ENCODE data around the gene PIGQ.
"Not testable (repeated sequence)": the region's sequence is repeated elsewhere in the genome, so short reads cannot be mapped to it uniquely, and the experiment has no call there.

The PIGQ gene

GRCh38 chr16:592518-593306 is 22.9 kb downstream of the PIGQ start:
- Histone ChIP-seq H3K4me1 (ENCODE audit: control insufficient read depth, insufficient read depth, low read length) (peaks cover 11% of the 10 kb centered on the region), H3K27ac (ENCODE audit: low read depth, low read length) (no peak overlapping the region), H3K27me3 (ENCODE audit: control insufficient read depth, insufficient read depth, low read length) (peaks cover 10% of the 10 kb centered on the region), H3K36me3 (ENCODE audit: control insufficient read depth, insufficient read depth, low read length) (peaks cover 2% of the 10 kb centered on the region; the same call in 1 of the 2 replicates), H3K9ac (ENCODE audit: low read length) (no peak overlapping the region), H3K4me3 (ENCODE audit: low read depth, low read length) (no peak overlapping the region), H3K9me3 (ENCODE audit: control insufficient read depth, insufficient read depth, low read depth, low read length) (no peaks in the 10 kb centered on the region)

- Histone ChIP-seq H3K27ac (ENCODE audit: low read depth, low read length) (no peak overlapping the region), H3K27me3 (ENCODE audit: control insufficient read depth, insufficient read depth, low read length) (peaks cover 10% of the 10 kb centered on the region), H3K9ac (ENCODE audit: low read length) (no peak overlapping the region), H3K9me3 (ENCODE audit: control insufficient read depth, insufficient read depth, low read depth, low read length) (no peaks in the 10 kb centered on the region), H3K4me1 (ENCODE audit: control insufficient read depth, insufficient read depth, low read length) (peaks cover 7% of the 10 kb centered on the region), H3K4me3 (ENCODE audit: low read depth, low read length) (no peak overlapping the region), H3K36me3 (ENCODE audit: control insufficient read depth, insufficient read depth, low read length) (peaks cover 2% of the 10 kb centered on the region; the same call in 1 of the 2 replicates)
Observed at GRCh38 chr16:593406-593805, 23.6 kb downstream of the PIGQ start.

GRCh38 chr16:593807-594206 is 24.0 kb downstream of the PIGQ start:
- Histone ChIP-seq H3K4me1 (ENCODE audit: control insufficient read depth, insufficient read depth, low read length) (peaks cover 7% of the 10 kb centered on the region), H3K4me3 (ENCODE audit: low read depth, low read length) (no peak overlapping the region), H3K9ac (ENCODE audit: low read length) (no peak overlapping the region), H3K27ac (ENCODE audit: low read depth, low read length) (no peak overlapping the region), H3K36me3 (ENCODE audit: control insufficient read depth, insufficient read depth, low read length) (peaks cover 2% of the 10 kb centered on the region; the same call in 1 of the 2 replicates), H3K27me3 (ENCODE audit: control insufficient read depth, insufficient read depth, low read length) (peaks cover 10% of the 10 kb centered on the region), H3K9me3 (ENCODE audit: control insufficient read depth, insufficient read depth, low read depth, low read length) (no peaks in the 10 kb centered on the region)

- Histone ChIP-seq H3K4me3 (ENCODE audit: low read depth, low read length) (no peak overlapping the region), H3K36me3 (ENCODE audit: control insufficient read depth, insufficient read depth, low read length) (peaks cover 5% of the 10 kb centered on the region; the same call in 1 of the 2 replicates), H3K27ac (ENCODE audit: low read depth, low read length) (no peak overlapping the region)
Observed at GRCh38 chr16:595094-595528, 25.3 kb downstream of the PIGQ start.

GRCh38 chr16:595942-596735 is 26.4 kb downstream of the PIGQ start:
- Histone ChIP-seq H3K27ac (ENCODE audit: low read depth, low read length) (no peak overlapping the region), H3K4me3 (ENCODE audit: low read depth, low read length) (no peak overlapping the region), H3K9ac (ENCODE audit: low read length) (no peak overlapping the region), H3K36me3 (ENCODE audit: control insufficient read depth, insufficient read depth, low read length) (peaks cover 5% of the 10 kb centered on the region; the same call in 1 of the 2 replicates), H3K9me3 (ENCODE audit: control insufficient read depth, insufficient read depth, low read depth, low read length) (peaks cover 5% of the 10 kb centered on the region), H3K4me1 (ENCODE audit: control insufficient read depth, insufficient read depth, low read length) (0 out of 2 replicates have a peak, but pooled peaks cover under 1% of the 10 kb centered on the region), H3K27me3 (ENCODE audit: control insufficient read depth, insufficient read depth, low read length) (peaks cover 1% of the 10 kb centered on the region; the same call in 1 of the 2 replicates)

More at GRCh38 chr16:595094-595528, 25.3 kb downstream of the PIGQ start:
- H3K27me3 ChIP-seq (ENCODE audit: control insufficient read depth, insufficient read depth, low read length): peaks cover 10% of the 10 kb centered on the region
- peaks cover 5% of the 10 kb centered on the region for H3K9me3 ChIP-seq (ENCODE audit: control insufficient read depth, insufficient read depth, low read depth, low read length)
- H3K9ac ChIP-seq (ENCODE audit: low read length): no peak overlapping the region
- peaks cover 7% of the 10 kb centered on the region for H3K4me1 ChIP-seq (ENCODE audit: control insufficient read depth, insufficient read depth, low read length)

- Histone ChIP-seq H3K9ac (ENCODE audit: low read length) (no peak overlapping the region), H3K36me3 (ENCODE audit: control insufficient read depth, insufficient read depth, low read length) (peaks cover 5% of the 10 kb centered on the region; the same call in 1 of the 2 replicates), H3K27me3 (ENCODE audit: control insufficient read depth, insufficient read depth, low read length) (no peaks in the 10 kb centered on the region), H3K9me3 (ENCODE audit: control insufficient read depth, insufficient read depth, low read depth, low read length) (peaks cover 5% of the 10 kb centered on the region), H3K4me1 (ENCODE audit: control insufficient read depth, insufficient read depth, low read length) (no peaks in the 10 kb centered on the region), H3K4me3 (ENCODE audit: low read depth, low read length) (no peak overlapping the region), H3K27ac (ENCODE audit: low read depth, low read length) (no peak overlapping the region)
Observed at GRCh38 chr16:596736-597060, 26.9 kb downstream of the PIGQ start.

- H3K4me1 ChIP-seq (ENCODE audit: control insufficient read depth, insufficient read depth, low read length); H3K9me3 ChIP-seq (ENCODE audit: control insufficient read depth, insufficient read depth, low read depth, low read length); H3K36me3 ChIP-seq (ENCODE audit: control insufficient read depth, insufficient read depth, low read length); H3K27ac ChIP-seq (ENCODE audit: low read depth, low read length); H3K27me3 ChIP-seq (ENCODE audit: control insufficient read depth, insufficient read depth, low read length); H3K9ac ChIP-seq (ENCODE audit: low read length); H3K4me3 ChIP-seq (ENCODE audit: low read depth, low read length): not testable (repeated sequence)
Observed at GRCh38 chr16:597655-598054, 27.9 kb downstream of the PIGQ start.

GRCh38 chr16:598823-599739 is 29.3 kb downstream of the PIGQ start:
- Histone ChIP-seq H3K36me3 (ENCODE audit: control insufficient read depth, insufficient read depth, low read length) (peaks cover 5% of the 10 kb centered on the region; the same call in 1 of the 2 replicates), H3K4me1 (ENCODE audit: control insufficient read depth, insufficient read depth, low read length) (no peaks in the 10 kb centered on the region), H3K27me3 (ENCODE audit: control insufficient read depth, insufficient read depth, low read length) (no peaks in the 10 kb centered on the region), H3K9me3 (ENCODE audit: control insufficient read depth, insufficient read depth, low read depth, low read length) (peaks cover 5% of the 10 kb centered on the region), H3K27ac (ENCODE audit: low read depth, low read length) (no peak overlapping the region), H3K4me3 (ENCODE audit: low read depth, low read length) (no peak overlapping the region), H3K9ac (ENCODE audit: low read length) (no peak overlapping the region)

- Histone ChIP-seq H3K4me1 (ENCODE audit: control insufficient read depth, insufficient read depth, low read length) (no peaks in the 10 kb centered on the region), H3K27ac (ENCODE audit: low read depth, low read length) (no peak overlapping the region), H3K4me3 (ENCODE audit: low read depth, low read length) (no peak overlapping the region), H3K27me3 (ENCODE audit: control insufficient read depth, insufficient read depth, low read length) (no peaks in the 10 kb centered on the region), H3K9me3 (ENCODE audit: control insufficient read depth, insufficient read depth, low read depth, low read length) (peaks cover 19% of the 10 kb centered on the region), H3K36me3 (ENCODE audit: control insufficient read depth, insufficient read depth, low read length) (peaks cover 3% of the 10 kb centered on the region; the same call in 1 of the 2 replicates), H3K9ac (ENCODE audit: low read length) (no peak overlapping the region)
Observed at GRCh38 chr16:600781-601180, 31.0 kb downstream of the PIGQ start.

- H3K4me1 ChIP-seq (ENCODE audit: control insufficient read depth, insufficient read depth, low read length): 0 out of 2 replicates have a peak, but pooled peaks cover 4% of the 10 kb centered on the region
- no peaks in the 10 kb centered on the region for H3K27me3 ChIP-seq (ENCODE audit: control insufficient read depth, insufficient read depth, low read length)
- peaks cover 20% of the 10 kb centered on the region for H3K9me3 ChIP-seq (ENCODE audit: control insufficient read depth, insufficient read depth, low read depth, low read length)
- no peak overlapping the region for H3K9ac ChIP-seq (ENCODE audit: low read length)
- H3K36me3 ChIP-seq (ENCODE audit: control insufficient read depth, insufficient read depth, low read length): peaks cover 3% of the 10 kb centered on the region; the same call in 1 of the 2 replicates
- H3K27ac ChIP-seq (ENCODE audit: low read depth, low read length): no peak overlapping the region
- no peak overlapping the region for H3K4me3 ChIP-seq (ENCODE audit: low read depth, low read length)
Observed at GRCh38 chr16:603933-604332, 34.2 kb downstream of the PIGQ start.

All from HUES6 (cell line).